Activated naive CD8-positive, alpha-beta T cell treated with anti-CD3 and anti-CD28 coated beads for 36 hours (primary cell): Measurements from ENCODE around the gene PSME1. TPM values are rescaled to one million over a fixed set of nuclear protein-coding genes. Genes with fewer than 3 reads are reported as not detected.
A peak's percentile ranks its signal among the peaks of the same experiment; 100 is the strongest.

Experiments
- DNase-seq: peaks from one replicate; pipeline ENCODE4 v3.0.0; 2021
- H3K27ac Mint-ChIP-seq: one replicate; pipeline ENCODE4 v1.8.0; 2022; ENCODE audit warnings: mild to moderate bottlenecking, moderate library complexity, mixed read lengths
- H3K27me3 Mint-ChIP-seq: one replicate; pipeline ENCODE4 v1.8.0; 2022; ENCODE audit warnings: mild to moderate bottlenecking, mixed read lengths
- H3K36me3 Mint-ChIP-seq: one replicate; pipeline ENCODE4 v1.8.0; 2021; ENCODE audit warnings: mild to moderate bottlenecking, mixed read lengths
- H3K4me1 Mint-ChIP-seq: one replicate; pipeline ENCODE4 v1.8.0; 2021; ENCODE audit warnings: mixed read lengths
- H3K4me3 Mint-ChIP-seq: one replicate; pipeline ENCODE4 v1.8.0; 2022; ENCODE audit warnings: mild to moderate bottlenecking, moderate library complexity, mixed read lengths
- H3K9me3 Mint-ChIP-seq: one replicate; pipeline ENCODE4 v1.8.0; 2022; ENCODE audit warnings: mixed read lengths
- total RNA-seq, 2 experiments: library from RNA; stranded (reverse); gene quantifications; one replicate each; pipeline ENCODE4 v1.2.3, GENCODE V29; 2021

The PSME1 gene
- total RNA-seq, 2 experiments from 2014 or later: 476 to 479 TPM

DNA sequence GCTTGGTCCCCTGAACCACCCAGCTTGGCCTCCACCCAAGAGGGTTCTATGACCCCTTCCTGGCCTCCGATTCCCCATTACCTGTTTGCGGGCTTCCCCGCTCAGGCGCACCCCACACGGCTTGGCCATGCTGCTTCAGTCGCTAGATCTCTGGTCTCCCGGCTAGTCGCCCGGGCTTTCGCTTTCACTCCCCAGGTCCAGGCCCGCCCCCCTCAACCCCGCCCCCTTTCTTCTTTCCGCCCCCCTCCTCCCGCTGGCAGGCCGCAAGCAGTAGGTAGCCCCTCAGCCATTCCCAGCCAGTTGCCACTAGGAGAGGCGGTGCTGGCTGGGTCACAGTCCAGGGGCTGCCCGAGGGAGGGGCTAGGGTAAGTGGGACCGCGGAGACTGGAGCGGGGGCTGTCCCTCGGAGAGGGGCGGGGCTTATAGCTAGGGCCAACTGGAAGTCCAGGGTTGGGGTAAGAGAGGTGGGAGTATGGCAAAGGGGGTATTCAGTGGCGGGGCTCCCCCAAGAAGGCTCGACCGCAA, 10.5 kb downstream of the PSME1 start, which contains the start of gene PSME2:
TSS of gene PSME2 (minus strand) at position 158 of the 525 bp plus-strand sequence. CDS start at position 129, 29 bp downstream.
- peaks cover 63% of the 10 kb centered on the region for H3K36me3 Mint-ChIP-seq
- H3K4me3 Mint-ChIP-seq: peak within 1 kb of the TSS; percentile 97
- no peaks in the 10 kb centered on the region for H3K27me3 Mint-ChIP-seq
- H3K27ac Mint-ChIP-seq: peak within 1 kb of the TSS; percentile 97
- DNase-seq: peak; percentile 97
- H3K4me1 Mint-ChIP-seq: peaks cover 56% of the 10 kb centered on the region
- no peaks in the 10 kb centered on the region for H3K9me3 Mint-ChIP-seq

DNA sequence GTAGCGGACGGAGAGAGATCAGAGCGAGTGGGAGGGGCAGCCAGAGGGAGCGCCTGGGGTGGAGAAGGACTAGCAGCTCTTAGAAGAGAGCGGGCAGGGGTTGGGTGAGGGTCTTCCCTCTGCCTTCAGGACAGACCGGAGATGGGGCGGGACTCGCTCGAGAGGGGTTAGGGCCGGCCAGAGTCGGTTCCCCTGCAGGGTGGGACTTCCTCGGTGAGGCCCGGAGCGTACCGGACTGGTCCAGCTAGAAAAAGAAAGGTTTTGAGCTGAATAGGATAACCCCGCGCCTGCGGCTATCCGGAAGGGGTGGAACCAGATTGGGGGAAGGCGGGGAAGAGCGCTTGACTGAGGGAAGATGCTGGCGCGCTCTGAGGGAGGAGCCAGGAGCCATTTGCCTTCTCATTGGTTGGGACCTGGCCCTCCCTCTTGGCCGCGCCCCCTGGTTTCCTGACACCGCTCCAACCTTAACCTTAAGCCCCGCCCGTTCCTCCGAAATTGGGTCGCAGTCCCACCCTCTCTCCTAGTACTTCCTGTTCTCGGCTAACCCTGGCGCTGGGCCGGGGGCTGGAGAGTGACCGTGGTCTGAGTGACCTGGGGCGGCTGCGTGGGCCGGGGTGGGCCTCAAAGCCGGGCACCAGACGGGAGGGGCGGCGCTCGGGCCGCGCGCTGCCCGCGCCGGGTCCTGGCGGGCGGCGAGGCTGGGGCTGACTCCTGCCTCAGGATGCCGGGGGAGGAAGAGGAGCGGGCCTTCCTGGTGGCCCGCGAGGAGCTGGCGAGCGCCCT, 11.2 kb downstream of the PSME1 start, which contains the start of gene RNF31:
TSS of gene RNF31 (plus strand) at position 521 of the 783 bp plus-strand sequence. CDS start at position 722, 201 bp downstream.
- Mint-ChIP-seq H3K4me3 (peak within 1 kb of the TSS; percentile 97), H3K27me3 (no peaks in the 10 kb centered on the region)

GRCh38 chr14:24147761-24148428, 11.9 kb downstream of the PSME1 start:
- Mint-ChIP-seq H3K27me3 (no peaks in the 10 kb centered on the region), H3K9me3 (no peaks in the 10 kb centered on the region), H3K36me3 (peaks cover 59% of the 10 kb centered on the region), H3K4me1 (peaks cover 49% of the 10 kb centered on the region), H3K4me3 (peak overlapping the region; percentile 97), H3K27ac (peak overlapping the region; percentile 68)
- DNase-seq: peak; percentile 13

More for the DNA sequence above, 11.2 kb downstream of the PSME1 start, which contains the start of gene RNF31:
- Mint-ChIP-seq H3K36me3 (peaks cover 60% of the 10 kb centered on the region), H3K9me3 (no peaks in the 10 kb centered on the region), H3K4me1 (peaks cover 52% of the 10 kb centered on the region), H3K27ac (peak within 1 kb of the TSS; percentile 97)
- peak; percentile 98 for DNase-seq

GRCh38 chr14:24149302-24149969, 13.4 kb downstream of the PSME1 start:
- peaks cover 35% of the 10 kb centered on the region for H3K4me1 Mint-ChIP-seq
- H3K4me3 Mint-ChIP-seq: peak overlapping the region; percentile 97
- DNase-seq: no peak
- peaks cover 47% of the 10 kb centered on the region for H3K36me3 Mint-ChIP-seq
- H3K27ac Mint-ChIP-seq: no peak overlapping the region
- no peaks in the 10 kb centered on the region for H3K9me3 Mint-ChIP-seq
- no peaks in the 10 kb centered on the region for H3K27me3 Mint-ChIP-seq

DNA sequence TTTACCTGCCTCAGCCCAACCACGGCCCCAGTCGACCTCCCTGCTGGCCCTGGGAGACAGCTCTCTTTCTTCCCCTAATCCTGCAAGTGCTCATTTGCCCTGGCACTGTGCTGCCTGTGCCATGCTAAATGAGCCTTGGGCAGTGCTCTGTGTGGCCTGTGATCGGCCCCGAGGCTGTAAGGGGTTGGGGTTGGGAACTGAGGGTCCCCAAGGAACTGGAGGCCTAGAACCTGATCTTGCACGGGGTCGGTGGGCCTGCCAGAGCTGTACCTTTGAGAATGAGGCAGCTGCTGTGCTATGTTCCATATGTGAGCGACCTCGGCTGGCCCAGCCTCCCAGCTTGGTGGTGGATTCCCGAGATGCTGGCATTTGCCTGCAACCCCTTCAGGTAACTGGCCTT, 14.1 kb downstream of the PSME1 start:
- Mint-ChIP-seq H3K9me3 (no peaks in the 10 kb centered on the region), H3K4me1 (peaks cover 31% of the 10 kb centered on the region), H3K27me3 (no peaks in the 10 kb centered on the region), H3K36me3 (peaks cover 41% of the 10 kb centered on the region), H3K27ac (no peak overlapping the region), H3K4me3 (no peak overlapping the region)
- DNase-seq: no peak

DNA sequence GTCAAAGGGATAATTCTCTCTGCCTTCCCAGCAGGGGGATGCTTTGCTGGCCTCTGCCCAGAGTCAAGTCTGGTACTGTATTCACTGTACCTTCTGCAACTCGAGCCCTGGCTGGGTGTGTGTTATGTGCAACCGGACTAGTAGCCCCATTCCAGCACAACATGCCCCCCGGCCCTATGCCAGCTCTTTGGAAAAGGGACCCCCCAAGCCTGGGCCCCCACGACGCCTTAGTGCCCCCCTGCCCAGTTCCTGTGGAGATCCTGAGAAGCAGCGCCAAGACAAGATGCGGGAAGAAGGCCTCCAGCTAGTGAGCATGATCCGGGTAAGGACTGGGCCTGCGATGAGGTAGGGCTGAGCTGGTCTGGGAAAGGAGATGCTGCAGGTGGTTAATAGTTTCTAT, 14.6 kb downstream of the PSME1 start:
- Mint-ChIP-seq H3K9me3 (no peaks in the 10 kb centered on the region), H3K36me3 (peaks cover 36% of the 10 kb centered on the region), H3K27ac (no peak overlapping the region), H3K27me3 (no peaks in the 10 kb centered on the region), H3K4me3 (no peak overlapping the region), H3K4me1 (peaks cover 26% of the 10 kb centered on the region)
- no peak for DNase-seq

DNA sequence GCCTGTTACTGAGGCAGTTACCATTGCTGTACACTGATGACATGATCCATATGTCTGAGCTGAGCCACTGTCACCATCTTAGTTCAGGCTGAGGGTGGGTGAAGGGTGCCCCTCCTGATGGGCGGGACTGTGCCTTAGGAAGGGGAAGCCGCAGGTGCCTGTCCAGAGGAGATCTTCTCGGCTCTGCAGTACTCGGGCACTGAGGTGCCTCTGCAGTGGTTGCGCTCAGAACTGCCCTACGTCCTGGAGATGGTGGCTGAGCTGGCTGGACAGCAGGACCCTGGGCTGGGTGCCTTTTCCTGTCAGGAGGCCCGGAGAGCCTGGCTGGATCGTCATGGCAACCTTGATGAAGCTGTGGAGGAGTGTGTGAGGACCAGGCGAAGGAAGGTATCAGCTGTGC, 15.0 kb downstream of the PSME1 start:
- H3K27ac Mint-ChIP-seq: no peak overlapping the region
- H3K9me3 Mint-ChIP-seq: no peaks in the 10 kb centered on the region
- peaks cover 21% of the 10 kb centered on the region for H3K4me1 Mint-ChIP-seq
- no peaks in the 10 kb centered on the region for H3K27me3 Mint-ChIP-seq
- H3K4me3 Mint-ChIP-seq: no peak overlapping the region
- H3K36me3 Mint-ChIP-seq: peaks cover 34% of the 10 kb centered on the region
- DNase-seq: no peak

DNA sequence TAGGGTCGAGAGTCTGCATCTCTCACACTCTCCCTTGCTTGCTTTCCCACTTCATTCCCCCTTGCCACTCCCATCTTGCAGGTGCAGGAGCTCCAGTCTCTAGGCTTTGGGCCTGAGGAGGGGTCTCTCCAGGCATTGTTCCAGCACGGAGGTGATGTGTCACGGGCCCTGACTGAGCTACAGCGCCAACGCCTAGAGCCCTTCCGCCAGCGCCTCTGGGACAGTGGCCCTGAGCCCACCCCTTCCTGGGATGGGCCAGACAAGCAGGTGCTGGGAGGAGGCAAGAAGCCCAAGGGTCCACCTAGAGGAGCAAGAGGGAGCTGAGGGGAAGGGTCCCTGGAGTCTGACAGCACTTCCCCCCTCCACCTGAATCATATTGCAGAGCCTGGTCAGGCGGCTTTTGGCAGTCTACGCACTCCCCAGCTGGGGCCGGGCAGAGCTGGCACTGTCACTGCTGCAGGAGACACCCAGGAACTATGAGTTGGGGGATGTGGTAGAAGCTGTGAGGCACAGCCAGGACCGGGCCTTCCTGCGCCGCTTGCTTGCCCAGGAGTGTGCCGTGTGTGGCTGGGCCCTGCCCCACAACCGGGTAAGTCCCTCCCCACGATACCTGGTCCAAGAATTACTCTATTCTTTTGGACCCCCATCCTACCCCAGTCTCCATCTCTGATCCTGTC, 15.5 kb downstream of the PSME1 start:
- no peaks in the 10 kb centered on the region for H3K27me3 Mint-ChIP-seq
- DNase-seq: no peak
- no peak overlapping the region for H3K27ac Mint-ChIP-seq
- no peaks in the 10 kb centered on the region for H3K9me3 Mint-ChIP-seq
- peaks cover 30% of the 10 kb centered on the region for H3K36me3 Mint-ChIP-seq
- H3K4me3 Mint-ChIP-seq: no peak overlapping the region
- peaks cover 21% of the 10 kb centered on the region for H3K4me1 Mint-ChIP-seq

DNA sequence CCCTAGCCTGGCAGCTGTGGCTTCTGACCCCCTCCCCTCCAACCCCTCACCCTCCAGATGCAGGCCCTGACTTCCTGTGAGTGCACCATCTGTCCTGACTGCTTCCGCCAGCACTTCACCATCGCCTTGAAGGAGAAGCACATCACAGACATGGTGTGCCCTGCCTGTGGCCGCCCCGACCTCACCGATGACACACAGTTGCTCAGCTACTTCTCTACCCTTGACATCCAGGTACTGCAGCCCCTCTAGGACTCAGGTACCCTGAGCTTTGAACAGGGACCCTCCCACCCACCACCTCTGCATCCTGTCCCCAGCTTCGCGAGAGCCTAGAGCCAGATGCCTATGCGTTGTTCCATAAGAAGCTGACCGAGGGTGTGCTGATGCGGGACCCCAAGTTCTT, 19.1 kb downstream of the PSME1 start:
- DNase-seq: no peak
- Mint-ChIP-seq H3K36me3 (peaks cover 15% of the 10 kb centered on the region), H3K4me1 (peaks cover 7% of the 10 kb centered on the region), H3K27ac (no peak overlapping the region), H3K27me3 (no peaks in the 10 kb centered on the region), H3K4me3 (no peak overlapping the region), H3K9me3 (no peaks in the 10 kb centered on the region)

DNA sequence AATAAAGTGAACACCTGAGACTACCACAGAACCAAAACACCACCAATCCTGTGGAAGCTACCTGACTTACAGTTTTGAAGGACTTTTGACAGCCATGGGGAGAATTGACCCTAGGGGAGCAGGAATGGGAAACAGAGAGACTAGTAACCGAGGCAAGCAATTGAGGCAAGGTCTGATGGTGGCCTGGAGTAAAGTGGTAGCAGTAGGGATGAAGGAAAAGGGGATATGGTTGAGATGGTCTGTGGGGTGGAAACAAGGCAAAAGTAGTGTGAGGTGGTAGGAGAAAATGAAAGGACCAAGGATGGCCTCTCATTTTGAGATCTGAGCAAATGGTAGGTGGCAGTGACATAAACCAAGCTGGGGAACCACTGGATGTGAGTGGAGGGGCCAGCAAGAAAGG, 20.8 kb downstream of the PSME1 start:
- Mint-ChIP-seq H3K9me3 (no peaks in the 10 kb centered on the region), H3K27ac (peak overlapping the region; percentile 11), H3K36me3 (peaks cover 14% of the 10 kb centered on the region), H3K4me1 (peaks cover 16% of the 10 kb centered on the region), H3K27me3 (peaks cover 6% of the 10 kb centered on the region), H3K4me3 (no peak overlapping the region)
- DNase-seq: no peak

DNA sequence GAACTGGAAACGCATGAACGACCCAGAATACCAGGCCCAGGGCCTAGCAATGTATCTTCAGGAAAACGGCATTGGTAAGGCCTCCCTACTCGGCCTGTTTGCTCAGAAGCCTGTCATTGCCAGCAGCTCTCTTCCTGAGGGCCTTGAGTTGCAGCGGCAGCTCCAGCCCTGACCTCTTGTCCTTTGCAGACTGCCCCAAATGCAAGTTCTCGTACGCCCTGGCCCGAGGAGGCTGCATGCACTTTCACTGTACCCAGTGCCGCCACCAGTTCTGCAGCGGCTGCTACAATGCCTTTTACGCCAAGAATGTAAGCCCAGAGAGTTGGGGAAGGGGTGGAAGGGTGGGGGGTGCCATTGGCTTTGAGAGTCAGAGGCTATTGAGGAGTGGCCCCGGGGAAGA, 21.3 kb downstream of the PSME1 start:
- no peaks in the 10 kb centered on the region for H3K9me3 Mint-ChIP-seq
- no peak overlapping the region for H3K4me3 Mint-ChIP-seq
- no peak for DNase-seq
- peaks cover 6% of the 10 kb centered on the region for H3K27me3 Mint-ChIP-seq
- peak overlapping the region; percentile 65 for H3K27ac Mint-ChIP-seq
- peaks cover 18% of the 10 kb centered on the region for H3K36me3 Mint-ChIP-seq
- H3K4me1 Mint-ChIP-seq: peaks cover 21% of the 10 kb centered on the region

GRCh38 chr14:24159777-24160498, 23.9 kb downstream of the PSME1 start:
- Mint-ChIP-seq H3K36me3 (peaks cover 34% of the 10 kb centered on the region), H3K9me3 (no peaks in the 10 kb centered on the region), H3K4me3 (no peak overlapping the region), H3K27me3 (peaks cover 6% of the 10 kb centered on the region), H3K27ac (peak overlapping the region; percentile 100), H3K4me1 (peaks cover 38% of the 10 kb centered on the region)
- no peak for DNase-seq

DNA sequence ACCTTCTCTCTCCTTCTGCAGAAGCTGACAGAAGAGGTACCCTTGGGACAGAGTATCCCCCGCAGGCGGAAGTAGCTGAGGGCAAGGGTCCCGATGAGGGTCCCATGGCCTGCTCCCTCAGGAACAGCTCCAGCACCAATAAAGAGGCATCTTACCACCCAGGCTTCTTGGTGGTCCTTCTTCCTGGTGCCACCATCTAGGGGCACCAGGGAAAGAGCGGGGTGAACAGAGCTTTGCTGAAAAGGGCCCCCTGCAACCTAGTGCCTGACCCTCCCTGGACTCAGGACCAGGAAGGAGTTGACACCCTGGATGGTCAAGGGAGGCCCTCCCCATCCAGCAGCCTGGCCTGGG, 24.5 kb downstream of the PSME1 start:
- Mint-ChIP-seq H3K9me3 (no peaks in the 10 kb centered on the region), H3K4me1 (peaks cover 41% of the 10 kb centered on the region), H3K27ac (peak overlapping the region; percentile 100), H3K4me3 (no peak overlapping the region), H3K27me3 (peaks cover 6% of the 10 kb centered on the region), H3K36me3 (peaks cover 38% of the 10 kb centered on the region)
- DNase-seq: no peak
